ENCODE data around the gene SDK1.

SDK1 gene

DNA sequence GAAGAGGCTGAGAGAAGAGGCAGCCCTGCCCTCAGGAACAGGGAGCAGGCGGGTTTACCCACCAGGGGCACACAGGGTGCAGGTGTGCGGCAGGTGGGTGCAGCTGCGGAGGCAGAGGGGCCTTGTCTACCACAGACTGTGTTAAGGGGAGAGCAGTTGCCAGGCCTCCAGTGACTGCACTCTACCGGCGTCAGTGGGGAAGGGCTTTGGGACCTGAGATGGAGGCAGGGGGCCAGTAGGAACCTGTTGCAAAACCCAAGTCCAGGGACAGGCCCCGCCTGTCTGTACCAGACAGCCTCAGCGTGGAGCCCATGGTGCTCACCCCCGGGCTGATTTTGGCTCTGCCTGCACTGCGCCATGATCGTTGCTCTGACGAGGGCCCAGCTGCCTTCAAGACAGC lies 873.4 kb downstream of the SDK1 start:
- TF ChIP-seq, protein P1, sequence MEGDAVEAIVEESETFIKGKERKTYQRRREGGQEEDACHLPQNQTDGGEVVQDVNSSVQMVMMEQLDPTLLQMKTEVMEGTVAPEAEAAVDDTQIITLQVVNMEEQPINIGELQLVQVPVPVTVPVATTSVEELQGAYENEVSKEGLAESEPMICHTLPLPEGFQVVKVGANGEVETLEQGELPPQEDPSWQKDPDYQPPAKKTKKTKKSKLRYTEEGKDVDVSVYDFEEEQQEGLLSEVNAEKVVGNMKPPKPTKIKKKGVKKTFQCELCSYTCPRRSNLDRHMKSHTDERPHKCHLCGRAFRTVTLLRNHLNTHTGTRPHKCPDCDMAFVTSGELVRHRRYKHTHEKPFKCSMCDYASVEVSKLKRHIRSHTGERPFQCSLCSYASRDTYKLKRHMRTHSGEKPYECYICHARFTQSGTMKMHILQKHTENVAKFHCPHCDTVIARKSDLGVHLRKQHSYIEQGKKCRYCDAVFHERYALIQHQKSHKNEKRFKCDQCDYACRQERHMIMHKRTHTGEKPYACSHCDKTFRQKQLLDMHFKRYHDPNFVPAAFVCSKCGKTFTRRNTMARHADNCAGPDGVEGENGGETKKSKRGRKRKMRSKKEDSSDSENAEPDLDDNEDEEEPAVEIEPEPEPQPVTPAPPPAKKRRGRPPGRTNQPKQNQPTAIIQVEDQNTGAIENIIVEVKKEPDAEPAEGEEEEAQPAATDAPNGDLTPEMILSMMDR (IDR thresholded peaks at IDR 0.05; ENCODE audit: low read depth, low read length) = no peak
- TF ChIP-seq MYC (IDR thresholded peaks at IDR 0.05; ENCODE audit: low read depth, low read length) (no peak), POLR2A (IDR thresholded peaks at IDR 0.05; ENCODE audit: extremely low read depth, insufficient read length) (no peak)
- no peak overlapping the region for H3K4me3 ChIP-seq (ENCODE audit: low read depth, low read length)
- no peak for DNase-seq (ENCODE audit: low read depth)

DNA sequence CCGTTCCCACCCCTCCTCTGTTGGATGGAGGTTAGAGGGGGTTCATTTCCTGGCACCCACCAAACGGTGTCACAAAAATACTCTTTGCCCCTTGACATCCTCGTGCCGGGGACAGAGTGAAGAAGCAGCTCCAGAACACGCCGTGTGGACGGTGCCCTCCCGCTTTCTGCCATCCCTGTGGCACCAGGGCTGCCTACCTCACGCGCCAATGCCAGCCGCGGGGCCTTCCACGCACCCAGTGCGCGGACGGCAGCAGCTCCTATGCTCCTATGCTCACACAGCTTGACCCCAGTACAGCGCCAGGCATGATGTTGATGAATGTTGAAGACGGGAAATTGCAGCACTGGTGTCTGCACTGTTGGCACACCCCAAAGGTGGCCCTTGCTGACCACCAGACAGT lies 873.8 kb downstream of the SDK1 start:
- no peak for TF ChIP-seq POLR2A (IDR thresholded peaks at IDR 0.05; ENCODE audit: extremely low read depth, insufficient read length)
- H3K4me3 ChIP-seq (ENCODE audit: low read depth, low read length) = no peak overlapping the region
- no peak for DNase-seq (ENCODE audit: low read depth)

GRCh38 chr7:4175346-4175973 lies 874.4 kb downstream of the SDK1 start:
- H3K4me3 ChIP-seq (ENCODE audit: low read depth, low read length) = no peak overlapping the region
- TF ChIP-seq MYC (IDR thresholded peaks at IDR 0.05; ENCODE audit: low read depth, low read length) (no peak), POLR2A (IDR thresholded peaks at IDR 0.05; ENCODE audit: extremely low read depth, insufficient read length) (no peak)
- TF ChIP-seq, protein P2, sequence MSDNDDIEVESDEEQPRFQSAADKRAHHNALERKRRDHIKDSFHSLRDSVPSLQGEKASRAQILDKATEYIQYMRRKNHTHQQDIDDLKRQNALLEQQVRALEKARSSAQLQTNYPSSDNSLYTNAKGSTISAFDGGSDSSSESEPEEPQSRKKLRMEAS (IDR thresholded peaks at IDR 0.05; ENCODE audit: low read depth, low read length) = no peak
- TF ChIP-seq, protein P1 (IDR thresholded peaks at IDR 0.05; ENCODE audit: low read depth, low read length) = no peak
- no peak for DNase-seq (ENCODE audit: low read depth)

DNA sequence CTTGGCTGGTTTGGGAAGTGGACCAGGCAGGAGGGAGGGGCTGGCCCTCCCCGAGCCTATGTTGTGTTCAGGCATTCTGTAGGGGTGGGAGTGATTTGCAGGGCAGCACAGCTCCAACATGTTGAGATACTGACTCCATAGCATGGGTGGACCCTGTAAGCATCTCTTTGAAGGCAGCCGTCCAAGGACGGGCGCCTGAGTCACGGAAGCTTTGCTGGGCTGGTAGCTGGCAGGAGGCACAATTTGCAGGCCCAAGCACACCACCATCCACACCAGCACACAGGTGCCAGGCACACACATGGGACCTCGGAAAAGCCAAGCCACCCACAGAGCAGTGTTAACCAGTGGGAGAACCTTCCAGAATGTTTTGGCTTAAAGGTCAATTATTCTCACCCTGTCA lies 875.9 kb downstream of the SDK1 start:
- DNase-seq (ENCODE audit: low read depth) = no peak
- TF ChIP-seq, protein P2 (IDR thresholded peaks at IDR 0.05; ENCODE audit: low read depth, low read length) = no peak
- TF ChIP-seq MYC (IDR thresholded peaks at IDR 0.05; ENCODE audit: low read depth, low read length) (no peak), POLR2A (IDR thresholded peaks at IDR 0.05; ENCODE audit: extremely low read depth, insufficient read length) (no peak)
- TF ChIP-seq, protein P1 (IDR thresholded peaks at IDR 0.05; ENCODE audit: low read depth, low read length) = no peak
- H3K4me3 ChIP-seq (ENCODE audit: low read depth, low read length) = no peak overlapping the region

DNA sequence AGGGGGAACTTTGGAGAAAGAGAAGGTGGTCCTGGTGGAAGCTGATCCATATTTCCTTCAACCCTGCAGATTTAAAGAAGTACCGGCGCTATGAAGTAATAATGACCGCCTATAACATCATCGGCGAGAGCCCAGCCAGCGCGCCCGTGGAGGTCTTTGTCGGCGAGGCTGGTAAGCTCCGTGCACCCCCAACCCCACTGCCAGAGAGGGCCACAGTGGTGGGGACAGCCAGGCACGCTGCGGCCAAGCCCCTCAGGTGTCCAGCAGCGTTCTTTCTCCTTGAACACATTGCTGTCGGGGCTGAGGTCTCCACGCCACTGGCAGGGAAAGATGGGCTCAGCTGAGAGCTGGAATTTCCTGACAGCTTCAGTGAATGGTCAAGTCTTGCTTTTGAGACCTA lies 877.4 kb downstream of the SDK1 start:
- no peak overlapping the region for H3K4me3 ChIP-seq (ENCODE audit: low read depth, low read length)
- TF ChIP-seq, protein P2 (IDR thresholded peaks at IDR 0.05; ENCODE audit: low read depth, low read length) = no peak
- TF ChIP-seq, protein P1 (IDR thresholded peaks at IDR 0.05; ENCODE audit: low read depth, low read length) = no peak
- TF ChIP-seq POLR2A (IDR thresholded peaks at IDR 0.05; ENCODE audit: extremely low read depth, insufficient read length) = no peak
- TF ChIP-seq MYC (IDR thresholded peaks at IDR 0.05; ENCODE audit: low read depth, low read length) = no peak
- no peak for DNase-seq (ENCODE audit: low read depth)

DNA sequence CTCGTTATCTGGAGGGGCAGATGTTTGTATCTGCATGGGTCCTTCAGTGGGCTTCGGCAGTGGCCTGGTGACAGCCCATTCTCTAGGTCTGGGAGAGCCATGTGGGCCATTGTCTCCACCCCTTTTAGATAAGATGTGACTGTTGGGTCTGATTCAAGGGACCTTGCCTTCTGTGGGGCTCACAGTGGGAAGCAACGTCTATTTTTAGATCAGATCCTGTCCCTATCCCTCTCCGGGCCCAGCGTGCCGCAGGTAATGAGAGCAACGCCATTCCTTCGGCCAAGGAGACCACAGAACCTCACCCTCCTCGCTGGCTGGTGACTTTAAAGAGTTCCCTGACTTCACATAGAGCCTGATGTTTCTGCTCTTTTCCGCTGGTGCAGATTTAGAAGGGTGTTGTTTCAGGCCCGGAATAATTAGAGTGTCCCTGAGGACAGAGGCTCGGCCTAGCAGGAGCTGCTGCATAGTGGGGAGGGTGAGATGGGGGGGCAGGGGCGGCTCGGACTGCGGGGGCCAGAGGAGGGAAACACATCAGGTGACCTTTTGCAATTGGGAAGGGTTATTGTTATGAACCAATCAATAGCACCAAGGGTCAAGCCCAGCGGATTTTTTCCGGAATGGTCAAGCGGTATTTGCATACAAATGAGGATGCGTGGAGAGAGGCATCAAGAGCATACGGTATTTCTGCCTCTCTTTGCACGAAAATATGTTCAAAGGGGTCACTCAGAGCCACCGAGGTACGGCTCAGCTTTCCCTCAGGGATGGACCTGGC lies 878.0 kb downstream of the SDK1 start:
- TF ChIP-seq, protein P1 (IDR thresholded peaks at IDR 0.05; ENCODE audit: low read depth, low read length) = no peak
- TF ChIP-seq, protein P2 (IDR thresholded peaks at IDR 0.05; ENCODE audit: low read depth, low read length) = no peak
- no peak for TF ChIP-seq POLR2A (IDR thresholded peaks at IDR 0.05; ENCODE audit: extremely low read depth, insufficient read length)
- no peak overlapping the region for H3K4me3 ChIP-seq (ENCODE audit: low read depth, low read length)
- no peak for DNase-seq (ENCODE audit: low read depth)

Data from NB4 (cell line).